ENCODE data around the gene OBSCN.

- TF ChIP-seq JUNB (IDR thresholded peaks at IDR 0.05) (no peak), CTCF (IDR thresholded peaks at IDR 0.05 in 2 of 3, conservative IDR thresholded peaks at IDR 0.05 in 1 of 3; ENCODE audit: control insufficient read depth in 2 of 3, extremely low read depth in 1 of 3, insufficient read depth in 1 of 3, low read depth in 3 of 3, low read length in 3 of 3) (no peak), NR2C2 (IDR thresholded peaks at IDR 0.05; ENCODE audit: borderline replicate concordance, control insufficient read depth, insufficient read length, low read depth) (no peak), NFIC (IDR thresholded peaks at IDR 0.05; ENCODE audit: low read depth, low read length) (no peak), POLR2AphosphoS5 (IDR thresholded peaks at IDR 0.05; ENCODE audit: low read length) (no peak), ATF2 (IDR thresholded peaks at IDR 0.05; ENCODE audit: low read length) (no peak), ZNF217 (IDR thresholded peaks at IDR 0.05) (no peak)
Observed at GRCh38 chr1:228362884-228363450, 155.1 kb downstream of the OBSCN start.
